Esophagus squamous epithelium (tissue), 4 donors: Measurements from ENCODE around the gene DAB1.

Experiments used
- CTCF ChIP-seq, 6 experiments: fragments of 450-650 bp in 4 of 6; fragments of 200-600 bp in 2 of 6; sonication (generic) in 2 of 6; IDR thresholded peaks; one replicate each; pipeline ENCODE4 v1.5.1; 2016 to 2019; ENCODE audit warnings: antibody characterized with exemption in 6 of 6, mild to moderate bottlenecking in 4 of 6, moderate library complexity in 4 of 6
- POLR2A ChIP-seq, 4 donors: fragments of 450-650 bp; IDR thresholded peaks; one replicate each; pipeline ENCODE4 v1.6.1; 2017; ENCODE audit warnings: antibody characterized with exemption in 4 of 4, mild to moderate bottlenecking in 4 of 4, moderate library complexity in 3 of 4

DNA sequence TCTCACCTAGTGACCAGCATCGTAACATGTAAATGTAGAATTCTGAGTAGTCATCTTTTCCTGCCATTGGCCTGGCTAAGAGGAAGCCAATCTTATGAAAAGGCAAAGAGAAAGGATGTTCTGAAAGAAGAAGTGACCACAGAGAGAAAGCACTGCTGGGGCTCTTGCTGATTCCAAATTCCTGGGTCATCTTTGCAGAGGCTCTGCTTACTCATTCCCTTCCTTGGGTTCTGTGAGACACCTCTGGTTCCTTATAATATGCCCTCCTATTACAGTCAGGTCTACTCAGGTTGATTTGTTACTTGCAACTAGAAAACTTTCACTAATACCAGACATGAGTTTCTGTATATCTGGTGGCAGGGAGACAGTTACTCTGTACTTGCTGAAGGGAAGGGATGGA lies 259.3 kb downstream of the DAB1 start:
- TF ChIP-seq POLR2A (IDR thresholded peaks at IDR 0.05) (no peak), CTCF (IDR thresholded peaks at IDR 0.05) (no peak)
